Measurements from ENCODE around the gene ADAMTSL4.

Gene ADAMTSL4

DNA sequence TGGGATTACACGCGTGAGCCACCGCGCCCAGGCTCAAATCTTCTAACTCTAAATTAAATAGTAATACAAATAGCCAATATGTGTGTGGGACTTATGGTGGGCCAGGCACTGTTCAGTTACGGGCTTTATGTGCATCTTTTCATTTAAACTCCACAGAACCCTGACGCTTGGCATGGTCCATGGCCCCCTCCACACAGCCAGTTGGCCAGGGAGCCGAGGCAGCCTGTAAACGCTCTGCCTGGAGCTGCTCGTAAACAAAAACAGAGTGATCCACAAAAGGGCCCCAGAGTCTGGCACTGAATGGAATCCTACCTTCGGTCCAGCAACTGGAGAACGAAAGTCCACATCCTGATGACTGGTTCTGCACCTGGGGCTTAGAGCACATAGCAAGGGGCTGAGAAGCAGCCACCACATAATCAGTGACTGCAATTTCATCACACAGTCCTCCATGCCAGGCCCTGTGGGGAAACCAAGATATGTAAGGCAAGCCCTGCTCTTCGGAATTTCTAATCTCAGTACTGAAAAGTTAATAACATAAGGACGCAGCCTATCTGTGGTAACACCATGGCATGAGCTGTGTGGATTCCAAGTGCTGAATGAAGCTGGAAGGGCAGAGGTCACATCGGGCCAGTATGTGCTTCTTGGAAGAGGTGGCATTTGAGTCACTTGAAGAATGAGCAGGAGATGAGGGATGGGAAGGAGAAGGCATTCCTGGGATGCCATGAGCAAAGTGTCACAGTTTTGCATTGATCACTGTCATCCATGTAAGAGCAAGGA, 13.5 kb upstream of the ADAMTSL4 start:
- no peak overlapping the region for H3K4me3 ChIP-seq (ENCODE audit: low read depth, low read length)
- TF ChIP-seq, protein P1, sequence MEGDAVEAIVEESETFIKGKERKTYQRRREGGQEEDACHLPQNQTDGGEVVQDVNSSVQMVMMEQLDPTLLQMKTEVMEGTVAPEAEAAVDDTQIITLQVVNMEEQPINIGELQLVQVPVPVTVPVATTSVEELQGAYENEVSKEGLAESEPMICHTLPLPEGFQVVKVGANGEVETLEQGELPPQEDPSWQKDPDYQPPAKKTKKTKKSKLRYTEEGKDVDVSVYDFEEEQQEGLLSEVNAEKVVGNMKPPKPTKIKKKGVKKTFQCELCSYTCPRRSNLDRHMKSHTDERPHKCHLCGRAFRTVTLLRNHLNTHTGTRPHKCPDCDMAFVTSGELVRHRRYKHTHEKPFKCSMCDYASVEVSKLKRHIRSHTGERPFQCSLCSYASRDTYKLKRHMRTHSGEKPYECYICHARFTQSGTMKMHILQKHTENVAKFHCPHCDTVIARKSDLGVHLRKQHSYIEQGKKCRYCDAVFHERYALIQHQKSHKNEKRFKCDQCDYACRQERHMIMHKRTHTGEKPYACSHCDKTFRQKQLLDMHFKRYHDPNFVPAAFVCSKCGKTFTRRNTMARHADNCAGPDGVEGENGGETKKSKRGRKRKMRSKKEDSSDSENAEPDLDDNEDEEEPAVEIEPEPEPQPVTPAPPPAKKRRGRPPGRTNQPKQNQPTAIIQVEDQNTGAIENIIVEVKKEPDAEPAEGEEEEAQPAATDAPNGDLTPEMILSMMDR (IDR thresholded peaks at IDR 0.05; ENCODE audit: borderline replicate concordance, insufficient read depth, low read depth, low read length) = no peak

DNA sequence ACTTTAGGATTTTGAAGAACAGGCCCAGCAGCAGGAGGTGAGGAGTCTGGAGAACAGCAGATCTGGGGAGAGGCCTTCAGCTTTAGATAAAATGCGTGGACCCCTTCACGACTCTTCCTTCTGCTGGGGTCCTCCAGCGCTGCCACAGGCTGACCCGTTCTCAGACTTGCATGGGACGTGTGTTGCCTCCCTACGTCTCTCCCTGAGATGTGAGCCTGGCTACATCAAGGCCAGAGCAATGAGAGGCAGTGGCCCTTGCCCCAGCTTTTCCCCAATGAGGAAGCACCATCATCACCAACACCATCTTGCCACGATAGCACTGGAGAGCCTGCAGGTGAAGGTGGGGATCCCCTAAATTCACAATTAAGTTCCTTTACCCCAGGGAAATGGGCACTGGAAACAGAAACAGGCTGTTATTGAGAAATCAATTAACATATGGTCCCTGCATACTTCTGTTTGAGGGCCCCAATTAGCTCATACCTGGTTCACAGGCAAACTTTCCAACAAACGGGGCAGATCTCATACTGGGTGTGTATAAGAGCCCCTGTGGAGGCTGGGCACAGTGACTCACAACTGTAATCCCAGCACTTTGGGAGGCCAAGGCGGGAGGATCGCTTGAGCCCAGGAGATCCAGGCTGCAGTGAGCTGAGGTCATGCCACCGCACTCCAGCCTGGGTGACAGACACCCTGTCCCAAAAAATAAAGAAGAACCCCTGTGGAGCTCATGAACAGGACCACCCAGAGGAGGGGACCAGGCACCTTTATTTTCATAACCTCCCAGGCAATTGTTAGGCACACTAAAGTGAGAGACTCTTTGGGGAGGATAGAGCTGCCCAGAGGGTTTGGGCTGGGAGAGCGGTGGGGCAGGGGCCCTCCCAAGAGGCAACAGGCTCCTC, 12.1 kb upstream of the ADAMTSL4 start:
- TF ChIP-seq, protein P1 (IDR thresholded peaks at IDR 0.05; ENCODE audit: borderline replicate concordance, insufficient read depth, low read depth, low read length) = no peak
- no peak overlapping the region for H3K4me3 ChIP-seq (ENCODE audit: low read depth, low read length)

DNA sequence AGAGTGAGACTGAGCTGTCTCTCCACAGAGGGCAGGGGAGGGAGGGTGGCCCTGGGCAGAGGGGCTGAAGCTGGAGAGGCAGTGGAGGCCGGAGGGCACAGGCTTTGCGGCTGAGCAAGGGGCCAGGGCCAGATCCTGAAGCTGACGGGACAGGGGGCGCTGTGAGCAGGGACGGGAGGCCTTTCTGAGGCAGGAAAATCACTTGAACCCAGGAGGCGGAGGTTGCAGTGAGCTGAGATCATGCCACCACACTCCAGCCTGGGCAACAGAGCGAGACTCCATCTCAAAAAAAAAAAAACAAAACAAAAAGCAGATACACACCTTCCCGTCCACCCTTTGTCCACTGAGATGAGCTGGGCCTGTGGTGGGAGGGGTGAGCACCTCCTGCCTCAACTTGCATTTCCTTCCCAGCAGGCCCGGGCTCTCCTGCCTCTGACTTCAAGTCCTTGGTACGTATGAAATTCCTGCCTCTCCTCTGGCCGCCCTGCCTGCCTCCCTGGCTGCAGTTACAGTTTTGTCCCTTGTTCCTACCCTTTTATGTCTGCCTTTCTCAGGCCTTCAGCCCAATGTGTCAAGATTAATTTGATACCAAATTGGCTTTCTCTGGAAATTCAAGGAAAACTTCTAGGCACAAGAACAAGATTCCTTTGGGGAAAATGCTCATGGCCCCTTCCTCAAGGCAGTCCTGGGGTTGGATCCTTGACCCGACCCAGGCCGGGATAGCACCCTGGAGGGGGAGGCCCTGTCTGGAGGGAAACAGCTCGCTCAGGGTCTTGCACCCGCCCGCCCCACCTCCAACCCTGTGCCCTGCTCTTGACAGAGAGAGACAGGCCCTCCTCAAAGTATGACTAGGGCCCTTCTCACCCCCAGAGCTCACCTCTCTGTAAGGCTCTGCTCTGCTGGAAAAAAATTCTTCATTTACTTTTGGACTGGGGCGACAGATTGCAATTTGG, 11.2 kb upstream of the ADAMTSL4 start:
- no peak overlapping the region for H3K4me3 ChIP-seq (ENCODE audit: low read depth, low read length)
- TF ChIP-seq, protein P1 (IDR thresholded peaks at IDR 0.05; ENCODE audit: borderline replicate concordance, insufficient read depth, low read depth, low read length) = no peak

DNA sequence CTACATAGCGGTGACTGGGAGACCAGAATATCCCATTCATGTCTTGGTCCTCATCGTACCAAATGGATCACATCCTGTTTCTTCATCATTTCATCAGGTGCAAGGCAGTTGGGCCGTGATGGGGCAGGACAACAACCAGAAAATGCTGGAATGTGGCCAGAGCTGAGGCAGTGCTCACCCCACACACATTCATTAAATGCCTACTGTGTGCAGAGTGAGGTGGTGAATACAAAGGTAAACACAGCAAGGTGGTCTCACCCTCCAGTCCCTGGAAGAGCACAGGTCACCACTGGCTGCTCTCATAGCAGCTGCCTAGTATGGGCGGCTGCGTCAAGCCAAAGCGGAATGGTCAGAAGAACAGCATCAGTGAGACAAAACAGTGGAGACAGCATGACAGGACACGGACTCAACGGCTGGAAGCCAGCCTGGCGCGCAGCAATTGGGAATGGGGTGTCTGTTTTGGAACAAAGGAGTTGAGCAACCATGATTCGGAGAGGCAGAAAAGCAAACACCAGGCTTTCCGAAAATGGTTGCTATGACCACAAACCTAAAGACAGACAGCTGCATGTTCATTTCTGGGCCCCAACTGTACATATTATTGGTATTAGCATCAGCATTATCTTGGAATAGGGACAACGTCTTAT, 5.6 kb upstream of the ADAMTSL4 start:
- no peak overlapping the region for H3K4me3 ChIP-seq (ENCODE audit: low read depth, low read length)
- TF ChIP-seq, protein P1 (IDR thresholded peaks at IDR 0.05; ENCODE audit: borderline replicate concordance, insufficient read depth, low read depth, low read length) = no peak

DNA sequence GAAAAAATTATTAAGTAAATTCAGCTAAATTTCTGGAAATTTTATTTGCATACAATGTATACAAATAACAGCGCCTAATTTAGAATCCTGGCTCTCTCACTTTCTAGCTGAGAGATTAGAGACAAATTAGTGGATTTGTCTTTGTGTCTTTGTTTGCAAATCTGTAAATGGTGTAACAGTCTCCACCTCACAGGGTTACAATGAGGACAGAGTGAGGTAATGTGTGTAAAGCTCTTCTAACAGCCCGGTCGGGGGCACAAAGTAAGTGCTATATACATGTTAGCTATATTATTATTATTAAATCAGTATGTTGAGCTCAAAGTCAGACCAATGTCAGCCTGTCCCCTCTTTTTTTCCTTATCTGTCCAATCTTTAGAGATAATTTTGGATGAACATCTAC, 5.0 kb upstream of the ADAMTSL4 start:
- TF ChIP-seq, protein P1 (IDR thresholded peaks at IDR 0.05; ENCODE audit: borderline replicate concordance, insufficient read depth, low read depth, low read length) = no peak
- H3K4me3 ChIP-seq (ENCODE audit: low read depth, low read length) = no peak overlapping the region

DNA sequence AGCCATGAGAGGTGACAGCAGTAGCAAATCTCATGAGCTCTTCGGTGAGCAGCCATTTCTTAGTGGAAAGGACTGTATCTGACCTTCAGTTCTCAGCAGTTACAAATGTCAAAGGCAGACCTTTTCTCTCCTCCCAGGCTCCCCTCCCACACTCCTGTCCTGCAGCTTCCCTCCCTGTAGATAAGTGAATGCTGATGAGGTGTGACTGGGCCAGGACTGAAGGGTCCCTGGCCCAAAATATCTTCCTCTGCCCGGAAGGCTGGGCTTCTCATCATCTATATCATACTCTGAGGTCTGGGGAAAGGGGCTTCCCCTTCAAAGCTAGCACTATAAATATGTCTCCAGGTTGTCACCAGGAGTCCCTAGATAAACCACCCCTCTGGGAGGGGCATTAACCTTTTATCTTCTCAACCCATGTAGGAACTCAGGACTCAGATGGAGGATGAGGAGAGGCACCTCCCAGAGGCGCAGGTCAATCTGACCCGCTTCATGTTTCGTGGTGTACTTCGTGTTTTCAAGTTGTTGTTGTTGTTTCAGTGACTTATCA, 3.6 kb upstream of the ADAMTSL4 start:
- TF ChIP-seq, protein P1 (IDR thresholded peaks at IDR 0.05; ENCODE audit: borderline replicate concordance, insufficient read depth, low read depth, low read length) = no peak
- H3K4me3 ChIP-seq (ENCODE audit: low read depth, low read length) = no peak overlapping the region
